ENCODE measurements around the gene MYO9A. TPM values are rescaled to one million over a fixed set of nuclear protein-coding genes. Genes with fewer than 3 reads are reported as not detected.
"Not testable (repeated sequence)": the region's sequence is repeated elsewhere in the genome, so short reads cannot be mapped to it uniquely, and the experiment has no call there.

The MYO9A gene
- total RNA-seq, 1 donor from 2014 or later, result 155 TPM

- no peak for DNase-seq
These were observed 174.1 kb downstream of the MYO9A start for GRCh38 chr15:71943806-71944205.

- DNase-seq, result no peak
These were observed 177.9 kb downstream of the MYO9A start for GRCh38 chr15:71939981-71940588.

DNA sequence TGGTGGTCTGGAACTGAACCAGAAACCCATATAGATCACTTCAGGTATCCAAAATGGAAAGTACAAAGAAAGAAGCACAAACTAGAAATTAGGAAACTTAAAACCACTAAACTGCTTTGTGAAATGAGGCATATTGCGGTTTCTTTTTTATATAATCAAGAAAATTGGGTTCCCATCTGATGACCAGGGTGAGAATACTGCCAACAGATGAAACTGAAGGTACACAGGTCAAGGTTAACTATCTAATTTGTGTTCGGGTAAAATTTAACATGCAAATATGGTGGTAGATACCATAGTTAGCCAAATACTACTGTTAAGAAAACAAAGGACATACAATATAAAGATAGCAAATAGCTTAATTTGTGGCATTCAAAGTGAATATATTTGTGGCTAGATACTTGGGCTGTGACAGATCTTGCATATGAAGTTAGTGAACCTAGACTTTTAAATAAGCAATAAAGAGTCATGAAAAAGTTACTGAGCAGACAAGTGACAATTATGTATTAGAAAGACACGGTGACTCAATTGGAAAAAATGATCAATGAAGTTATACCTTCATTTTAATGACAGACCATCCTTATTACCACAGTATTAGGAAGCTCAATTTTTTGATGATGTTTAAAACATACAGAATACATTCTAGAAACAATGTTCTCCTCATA, 180.2 kb downstream of the MYO9A start:
- DNase-seq, result no peak

DNA sequence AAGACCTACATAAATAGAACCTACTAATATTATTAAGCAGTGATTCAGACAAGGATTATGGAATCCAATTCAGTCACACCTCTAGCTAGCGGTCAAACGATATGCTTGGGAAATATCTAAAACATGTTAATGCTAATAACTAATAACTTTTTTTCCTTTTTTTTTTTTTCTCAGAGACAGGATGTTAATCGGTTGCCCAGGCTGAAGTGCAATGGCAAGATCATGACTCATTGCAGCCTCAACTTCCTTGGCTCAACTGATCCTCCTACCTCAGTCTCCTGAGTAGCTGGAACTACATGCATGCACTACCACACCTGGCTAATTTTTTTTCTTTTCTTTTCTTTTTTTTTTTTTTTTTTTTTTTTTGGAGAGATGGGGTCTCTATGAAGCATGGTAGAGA, 183.5 kb downstream of the MYO9A start:
- no peak for DNase-seq

DNA sequence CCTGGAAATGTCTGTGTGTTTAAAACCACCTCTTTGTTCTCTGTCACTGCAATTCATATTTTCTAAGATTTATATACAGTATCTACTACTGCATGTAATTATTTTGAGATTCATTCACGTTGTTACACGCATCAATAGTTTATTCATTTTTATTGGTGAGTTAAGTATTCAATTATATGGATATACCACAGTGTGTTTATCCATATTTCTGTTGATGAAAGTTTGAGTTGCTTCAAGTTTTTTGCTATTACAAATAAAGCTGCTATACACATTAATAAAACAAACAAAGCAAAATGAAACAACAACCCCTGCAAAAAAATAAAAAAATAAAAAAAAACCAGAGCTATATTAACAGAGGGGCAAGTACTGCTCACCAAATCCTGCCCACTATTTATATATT, 185.3 kb downstream of the MYO9A start:
- no peak for DNase-seq

DNA sequence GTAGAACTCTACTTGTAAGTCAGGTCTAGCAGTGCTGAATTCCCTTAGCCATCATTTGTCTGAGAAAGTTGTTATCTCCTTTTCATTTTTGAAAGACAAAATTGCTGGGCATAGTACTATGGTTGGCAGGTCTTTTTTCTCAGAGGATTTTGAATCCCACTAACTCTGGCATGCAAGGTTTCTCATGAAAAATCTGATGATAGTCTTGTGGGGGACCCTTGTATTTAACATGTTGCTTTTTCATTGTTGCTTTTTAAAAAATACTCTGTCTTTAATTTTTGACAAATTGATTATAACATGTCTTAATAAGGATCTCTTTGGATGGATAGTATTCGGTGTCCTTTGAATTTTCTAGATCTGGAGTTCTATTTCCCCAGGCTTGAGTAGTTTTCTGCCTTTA, 186.7 kb downstream of the MYO9A start:
- no peak for DNase-seq

GRCh38 chr15:71925145-71925544, 192.8 kb downstream of the MYO9A start:
- no peak for DNase-seq

DNA sequence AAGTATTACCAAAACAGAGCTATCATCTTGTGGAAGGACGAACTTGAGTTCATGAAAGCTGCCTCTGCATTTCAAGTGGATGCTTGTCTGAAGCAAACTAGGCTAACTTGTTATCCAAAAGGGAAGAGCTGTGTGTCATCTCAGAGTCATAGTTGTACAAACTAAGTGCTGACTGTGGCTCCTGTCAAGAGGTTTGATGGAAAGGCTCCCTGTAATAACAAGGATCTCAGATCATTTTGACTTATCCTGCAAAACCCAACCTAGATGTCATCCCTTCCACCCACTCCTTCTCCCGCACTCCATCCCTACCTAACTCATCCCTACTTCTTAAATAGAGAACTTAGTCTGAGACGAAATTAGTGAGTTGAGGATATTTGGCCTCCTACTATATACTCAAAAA, 196.8 kb downstream of the MYO9A start:
- no peak for DNase-seq

GRCh38 chr15:71920573-71920972, 197.4 kb downstream of the MYO9A start:
- DNase-seq, result no peak

GRCh38 chr15:71916834-71917233, 201.1 kb downstream of the MYO9A start:
- DNase-seq, result no peak

GRCh38 chr15:71914092-71914491, 203.9 kb downstream of the MYO9A start:
- DNase-seq, result no peak

GRCh38 chr15:71899674-71900073, 218.3 kb downstream of the MYO9A start:
- DNase-seq, result no peak

DNA sequence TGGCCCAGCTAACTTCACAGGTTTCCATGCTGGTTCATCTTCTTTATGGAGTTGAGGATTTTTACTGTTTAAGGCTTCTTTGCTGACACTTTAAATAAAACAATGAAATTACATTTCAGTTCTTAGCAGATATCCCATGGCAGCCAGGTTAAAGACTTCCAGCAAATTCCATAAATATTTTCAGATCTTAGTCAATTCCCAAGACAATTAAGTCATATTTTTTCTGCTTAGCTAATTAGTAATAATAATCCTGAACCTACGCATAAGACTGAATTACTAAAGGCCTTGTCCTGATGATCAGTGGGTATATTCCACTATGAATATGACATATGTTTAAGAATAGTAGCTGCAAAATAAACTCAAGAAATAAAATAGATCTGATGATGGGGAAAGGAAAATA, 224.3 kb downstream of the MYO9A start:
- no peak for DNase-seq

- no peak for DNase-seq
These were observed 225.6 kb downstream of the MYO9A start for GRCh38 chr15:71892335-71892734.

- no peak for DNase-seq
These were observed 226.9 kb downstream of the MYO9A start for GRCh38 chr15:71891026-71891425.

DNA sequence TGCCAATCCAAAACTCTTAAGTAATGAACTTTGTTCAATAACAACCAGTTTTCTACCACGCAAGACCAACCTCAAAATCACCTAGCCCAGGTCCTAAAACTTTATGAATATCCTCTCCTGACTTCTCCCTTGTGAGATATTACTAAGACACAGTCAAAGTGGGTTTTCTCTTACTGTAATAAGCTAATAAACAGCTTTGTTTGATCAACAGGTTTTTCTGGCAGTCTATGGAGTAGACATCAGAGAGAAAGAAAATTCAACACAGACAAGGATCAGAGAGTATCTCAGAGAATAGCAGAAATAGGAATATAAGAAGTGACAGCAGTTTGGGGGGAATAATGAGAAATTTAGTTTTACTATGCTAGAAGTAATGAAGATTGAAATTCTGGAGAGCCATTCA, 228.0 kb downstream of the MYO9A start:
- DNase-seq, result no peak

- DNase-seq, result no peak
These were observed 228.6 kb downstream of the MYO9A start for GRCh38 chr15:71889385-71889784.

- DNase-seq, result no peak
These were observed 229.2 kb downstream of the MYO9A start for GRCh38 chr15:71888797-71889196.

DNA sequence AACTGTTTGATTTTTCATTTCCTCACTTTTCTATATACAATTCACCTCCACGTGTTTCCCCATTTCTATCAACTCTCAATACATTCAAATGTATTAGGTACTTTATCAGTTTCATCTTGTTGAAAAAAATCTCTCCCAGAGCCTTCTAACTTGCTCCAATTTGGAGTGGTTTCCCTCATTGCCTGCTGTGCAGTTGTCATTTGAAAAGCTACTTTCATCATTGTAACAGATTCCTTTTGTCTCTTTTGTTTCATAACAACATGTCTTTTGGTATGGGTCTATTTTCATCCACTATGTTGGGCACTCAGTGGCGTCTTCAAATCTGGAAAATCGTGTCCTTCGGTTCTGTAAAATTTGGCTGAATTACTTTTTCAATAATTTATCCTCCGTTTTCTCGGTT, 232.6 kb downstream of the MYO9A start:
- DNase-seq, result no peak

- no peak for DNase-seq
These were observed 234.5 kb downstream of the MYO9A start for GRCh38 chr15:71883447-71883846.

- no peak for DNase-seq
These were observed 237.7 kb downstream of the MYO9A start for GRCh38 chr15:71880276-71880675.

DNA sequence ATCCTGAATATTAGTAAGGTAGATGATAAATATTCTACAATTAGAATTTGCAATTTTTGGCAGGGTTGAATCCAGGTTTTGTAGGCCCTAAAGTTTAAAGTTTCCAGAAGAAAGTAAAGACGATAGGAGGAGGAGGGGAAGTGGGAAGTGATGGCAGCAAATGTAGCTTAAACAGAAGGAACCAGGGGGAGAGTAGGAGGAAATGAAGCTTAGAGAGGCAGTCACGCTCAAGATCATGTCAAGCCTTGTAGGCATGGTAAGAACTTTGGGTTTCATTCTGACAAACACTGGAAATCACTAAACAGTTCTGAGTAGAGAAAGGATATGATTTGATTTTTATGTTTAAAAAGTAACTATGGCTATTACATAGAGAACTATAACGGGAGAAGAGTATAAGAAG, 243.7 kb downstream of the MYO9A start:
- no peak for DNase-seq

GRCh38 chr15:71858232-71858631, 259.7 kb downstream of the MYO9A start:
- DNase-seq, result not testable (repeated sequence)

GRCh38 chr15:71853543-71853942, 264.4 kb downstream of the MYO9A start:
- DNase-seq, result no peak

GRCh38 chr15:71844916-71845315, 273.0 kb downstream of the MYO9A start:
- DNase-seq, result no peak
